DND-41 (cell line): ENCODE results near the gene LRRC59.
A peak's percentile ranks its signal among the peaks of the same experiment; 100 is the strongest.

Experiments used
- ATAC-seq: fragments of 200-7000 bp; cut with Tn5 transposase; 3 replicates; pipeline ENCODE4 v1.9.1; 2021; ENCODE audit warnings: low read depth; ENCODE audit not compliant: insufficient read depth
- DNase-seq: peaks from one replicate; pipeline ENCODE4 v3.0.0-alpha.2; 2020
- H2AFZ ChIP-seq: 2 replicates; pipeline ENCODE4 v1.6.0; 2012; ENCODE audit warnings: low read depth, low read length
- H3K27ac ChIP-seq: 2 replicates; pipeline ENCODE4 v1.5.1; 2012; ENCODE audit warnings: low read length, inconsistent platforms
- H3K27me3 ChIP-seq: fragments of 200-600 bp; sonication (generic); 2 replicates; pipeline ENCODE4 v1.6.0; 2012; ENCODE audit warnings: low read length, mild to moderate bottlenecking, inconsistent platforms; ENCODE audit not compliant: insufficient read depth, poor library complexity
- H3K36me3 ChIP-seq: 2 replicates; pipeline ENCODE4 v1.5.1; 2012; ENCODE audit warnings: low read length, inconsistent platforms; ENCODE audit not compliant: insufficient read depth
- H3K4me1 ChIP-seq: 2 replicates; pipeline ENCODE4 v1.5.1; 2012; ENCODE audit warnings: mild to moderate bottlenecking, low read length; ENCODE audit not compliant: insufficient read depth
- H3K4me2 ChIP-seq: 2 replicates; pipeline ENCODE4 v1.6.0; 2012; ENCODE audit warnings: mild to moderate bottlenecking, moderate library complexity, low read length, inconsistent platforms; ENCODE audit not compliant: insufficient read depth
- H3K4me3 ChIP-seq, 2 experiments: fragments of 200-600 bp in 1 of 2; shearing (Covaris generic) in 1 of 2; 2 replicates each; pipeline ENCODE4 v1.5.1; 2012 to 2016; ENCODE audit warnings: inconsistent platforms in 2 of 2, low read length in 2 of 2, mild to moderate bottlenecking in 2 of 2, low read depth in 1 of 2, moderate library complexity in 1 of 2
- H3K79me2 ChIP-seq: 2 replicates; pipeline ENCODE4 v1.6.0; 2012; ENCODE audit warnings: low read length, inconsistent platforms; ENCODE audit not compliant: insufficient read depth
- H3K9ac ChIP-seq: 2 replicates; pipeline ENCODE4 v1.6.0; 2012; ENCODE audit warnings: low read depth, mild to moderate bottlenecking, inconsistent platforms, low read length, moderate library complexity
- H3K9me3 ChIP-seq: 2 replicates; pipeline ENCODE4 v1.5.1; 2012; ENCODE audit warnings: low read length, moderate library complexity, mild to moderate bottlenecking, inconsistent platforms; ENCODE audit not compliant: insufficient read depth, severe bottlenecking
- H4K20me1 ChIP-seq: 2 replicates; pipeline ENCODE4 v1.6.0; 2012; ENCODE audit warnings: low read length; ENCODE audit not compliant: insufficient read depth
- CTCF ChIP-seq: IDR thresholded peaks from 2 replicates; pipeline ENCODE4 v1.5.1; 2012; ENCODE audit warnings: borderline replicate concordance, low read length, moderate library complexity, mild to moderate bottlenecking; ENCODE audit not compliant: poor library complexity, severe bottlenecking; ENCODE audit errors: extremely low read depth
- EZH2 ChIP-seq: IDR thresholded peaks from 3 replicates; pipeline ENCODE4 v1.6.1; 2012; ENCODE audit warnings: borderline replicate concordance, low read depth, mild to moderate bottlenecking, moderate library complexity, low read length, inconsistent platforms; ENCODE audit not compliant: severe bottlenecking

The LRRC59 gene

DNA sequence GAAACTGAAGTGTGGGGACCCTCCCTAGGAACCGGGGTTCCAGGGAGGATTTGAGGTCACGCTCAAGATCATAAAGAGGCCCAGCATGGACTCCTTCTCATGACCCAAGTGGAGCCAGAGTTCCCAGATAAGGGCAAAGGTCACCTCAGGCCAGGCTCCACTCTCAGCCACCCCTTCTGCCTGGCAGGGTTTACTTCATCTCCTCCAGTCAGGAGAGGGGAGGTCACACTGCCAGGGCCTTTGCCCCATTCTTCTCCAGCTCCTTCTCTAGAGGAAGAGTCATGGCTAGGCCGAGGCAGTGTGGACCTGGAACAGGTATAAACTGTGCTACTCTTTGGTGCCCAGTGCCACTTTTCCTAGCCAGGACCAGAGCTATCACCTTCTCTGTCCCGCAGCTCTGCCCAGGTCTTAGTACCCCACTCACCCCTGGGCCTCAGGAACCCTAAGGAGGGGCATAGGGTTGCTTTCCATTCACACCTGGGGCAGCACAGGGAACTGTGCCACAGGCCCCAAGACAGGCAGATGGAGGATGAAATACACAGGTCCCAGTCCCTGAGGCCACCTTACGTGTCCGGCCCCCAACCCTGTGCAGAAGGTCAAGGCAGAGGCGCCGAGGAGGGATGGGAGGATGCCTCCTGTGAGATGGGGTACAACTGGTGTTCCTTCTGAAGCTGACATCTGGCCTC lies 27.8 kb upstream of the LRRC59 start:
- peaks cover 43% of the 10 kb centered on the region for H3K79me2 ChIP-seq
- H3K4me3 ChIP-seq: peak overlapping the region; percentile 75 to 95
- H3K4me1 ChIP-seq: peaks cover 68% of the 10 kb centered on the region
- peak overlapping the region; percentile 99 for H3K4me2 ChIP-seq
- H3K9me3 ChIP-seq: no peaks in the 10 kb centered on the region
- DNase-seq: no peak
- H2AFZ ChIP-seq: peak overlapping the region; percentile 98
- no peak for TF ChIP-seq EZH2
- no peak for TF ChIP-seq CTCF
- H3K9ac ChIP-seq: peak overlapping the region; percentile 96
- peak overlapping the region; percentile 96 for H3K27ac ChIP-seq
- H3K27me3 ChIP-seq: no peaks in the 10 kb centered on the region
- ATAC-seq: no peak
- 0 out of 2 replicates have a peak, but pooled peaks cover 7% of the 10 kb centered on the region for H4K20me1 ChIP-seq
- no peaks in the 10 kb centered on the region; the same call in 1 of the 2 replicates for H3K36me3 ChIP-seq

DNA sequence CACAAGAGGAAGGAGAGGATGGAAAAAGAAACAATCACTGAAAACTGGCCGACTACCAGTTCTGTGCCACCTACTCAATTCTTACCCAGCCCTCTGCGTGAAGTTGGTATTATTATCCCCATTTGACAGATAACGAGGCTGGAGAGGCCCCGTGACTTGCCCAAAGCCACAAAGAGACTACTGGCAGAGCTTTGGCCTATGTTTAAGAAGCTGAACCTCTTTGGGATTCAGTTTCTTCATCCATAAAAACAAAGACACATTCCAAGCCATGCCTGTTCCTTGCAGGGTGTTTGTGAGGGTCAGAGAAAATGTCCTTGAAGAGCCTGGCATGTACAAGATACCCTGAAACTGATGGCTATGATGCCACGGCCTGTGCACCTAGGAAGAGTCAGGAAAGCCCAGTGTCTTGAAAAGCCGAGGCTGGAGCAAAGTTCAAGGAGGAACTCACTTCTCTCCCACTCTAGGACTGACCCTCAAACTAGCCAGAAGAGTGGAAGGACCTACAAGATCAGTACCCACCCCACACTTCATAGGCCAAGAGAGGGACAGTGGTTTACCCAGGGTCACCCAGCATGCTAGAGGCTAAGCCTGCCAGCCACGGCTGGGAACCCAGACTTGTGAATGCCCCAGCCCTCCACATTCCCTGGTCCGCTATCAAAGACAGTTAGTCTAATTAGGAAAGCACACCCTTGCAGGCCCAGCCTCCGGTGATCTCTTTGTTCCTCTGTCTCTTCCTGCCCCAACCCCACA lies 27.1 kb upstream of the LRRC59 start:
- ATAC-seq (no peak), DNase-seq (no peak)
- Histone ChIP-seq H3K9ac (peak overlapping the region; percentile 96; the same call in 1 of the 2 replicates), H3K36me3 (no peaks in the 10 kb centered on the region; the same call in 1 of the 2 replicates), H3K4me1 (peaks cover 73% of the 10 kb centered on the region), H3K4me3 (peak overlapping the region in 1 of 2 experiments; percentile 95; a peak in 1 of 4 replicates), H2AFZ (no peak overlapping the region), H3K9me3 (peaks cover 1% of the 10 kb centered on the region), H3K4me2 (peak overlapping the region; percentile 99), H4K20me1 (0 out of 2 replicates have a peak, but pooled peaks cover 3% of the 10 kb centered on the region), H3K27ac (peak overlapping the region; percentile 96), H3K27me3 (no peaks in the 10 kb centered on the region), H3K79me2 (peaks cover 40% of the 10 kb centered on the region)
- no peak for TF ChIP-seq EZH2
- TF ChIP-seq CTCF: no peak

GRCh38 chr17:50423553-50424159 lies 26.3 kb upstream of the LRRC59 start:
- DNase-seq: no peak
- no peak overlapping the region for H3K27ac ChIP-seq

More at GRCh38 chr17:50423553-50424159, 26.3 kb upstream of the LRRC59 start:
- Histone ChIP-seq H3K79me2 (peaks cover 33% of the 10 kb centered on the region), H3K36me3 (no peaks in the 10 kb centered on the region), H3K4me2 (no peak overlapping the region), H3K9me3 (peaks cover 4% of the 10 kb centered on the region), H3K27me3 (no peaks in the 10 kb centered on the region), H3K9ac (no peak overlapping the region), H3K4me3 (no peak overlapping the region), H4K20me1 (0 out of 2 replicates have a peak, but pooled peaks cover 3% of the 10 kb centered on the region), H3K4me1 (peaks cover 73% of the 10 kb centered on the region), H2AFZ (no peak overlapping the region)
- no peak for ATAC-seq
- no peak for TF ChIP-seq CTCF
- no peak for TF ChIP-seq EZH2
